ENCODE results near the gene ST3GAL6. TPM values are rescaled to one million over a fixed set of nuclear protein-coding genes. Genes with fewer than 3 reads are reported as not detected.
A peak's percentile ranks its signal among the peaks of the same experiment; 100 is the strongest.

ST3GAL6 gene
- total RNA-seq, 4 donors from 2014 or later, result 3.9 to 5.3 (median 4.4) TPM

DNA sequence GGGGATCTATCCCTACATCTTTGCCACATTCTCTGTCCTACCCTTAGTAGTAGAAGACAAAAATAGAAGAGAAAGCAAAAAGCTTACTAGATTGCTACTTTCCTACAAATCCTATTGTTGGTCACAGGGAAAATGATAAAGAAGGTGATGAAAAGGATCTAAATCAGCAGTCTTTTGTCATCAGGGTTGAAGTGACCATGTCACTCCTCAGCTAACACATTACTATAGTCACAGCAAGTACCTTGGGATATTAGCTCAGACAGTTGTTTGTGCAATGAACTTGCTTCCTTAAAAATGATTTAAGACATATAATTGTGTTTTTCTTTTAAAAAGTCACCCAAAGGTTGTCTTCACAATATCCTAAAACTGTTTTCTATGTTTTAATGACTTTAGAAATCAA, 6.3 kb downstream of the ST3GAL6 start:
- TF ChIP-seq, protein P1, sequence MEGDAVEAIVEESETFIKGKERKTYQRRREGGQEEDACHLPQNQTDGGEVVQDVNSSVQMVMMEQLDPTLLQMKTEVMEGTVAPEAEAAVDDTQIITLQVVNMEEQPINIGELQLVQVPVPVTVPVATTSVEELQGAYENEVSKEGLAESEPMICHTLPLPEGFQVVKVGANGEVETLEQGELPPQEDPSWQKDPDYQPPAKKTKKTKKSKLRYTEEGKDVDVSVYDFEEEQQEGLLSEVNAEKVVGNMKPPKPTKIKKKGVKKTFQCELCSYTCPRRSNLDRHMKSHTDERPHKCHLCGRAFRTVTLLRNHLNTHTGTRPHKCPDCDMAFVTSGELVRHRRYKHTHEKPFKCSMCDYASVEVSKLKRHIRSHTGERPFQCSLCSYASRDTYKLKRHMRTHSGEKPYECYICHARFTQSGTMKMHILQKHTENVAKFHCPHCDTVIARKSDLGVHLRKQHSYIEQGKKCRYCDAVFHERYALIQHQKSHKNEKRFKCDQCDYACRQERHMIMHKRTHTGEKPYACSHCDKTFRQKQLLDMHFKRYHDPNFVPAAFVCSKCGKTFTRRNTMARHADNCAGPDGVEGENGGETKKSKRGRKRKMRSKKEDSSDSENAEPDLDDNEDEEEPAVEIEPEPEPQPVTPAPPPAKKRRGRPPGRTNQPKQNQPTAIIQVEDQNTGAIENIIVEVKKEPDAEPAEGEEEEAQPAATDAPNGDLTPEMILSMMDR (IDR thresholded peaks at IDR 0.05), result no peak
- no peak for TF ChIP-seq POLR2A (IDR thresholded peaks at IDR 0.05)

DNA sequence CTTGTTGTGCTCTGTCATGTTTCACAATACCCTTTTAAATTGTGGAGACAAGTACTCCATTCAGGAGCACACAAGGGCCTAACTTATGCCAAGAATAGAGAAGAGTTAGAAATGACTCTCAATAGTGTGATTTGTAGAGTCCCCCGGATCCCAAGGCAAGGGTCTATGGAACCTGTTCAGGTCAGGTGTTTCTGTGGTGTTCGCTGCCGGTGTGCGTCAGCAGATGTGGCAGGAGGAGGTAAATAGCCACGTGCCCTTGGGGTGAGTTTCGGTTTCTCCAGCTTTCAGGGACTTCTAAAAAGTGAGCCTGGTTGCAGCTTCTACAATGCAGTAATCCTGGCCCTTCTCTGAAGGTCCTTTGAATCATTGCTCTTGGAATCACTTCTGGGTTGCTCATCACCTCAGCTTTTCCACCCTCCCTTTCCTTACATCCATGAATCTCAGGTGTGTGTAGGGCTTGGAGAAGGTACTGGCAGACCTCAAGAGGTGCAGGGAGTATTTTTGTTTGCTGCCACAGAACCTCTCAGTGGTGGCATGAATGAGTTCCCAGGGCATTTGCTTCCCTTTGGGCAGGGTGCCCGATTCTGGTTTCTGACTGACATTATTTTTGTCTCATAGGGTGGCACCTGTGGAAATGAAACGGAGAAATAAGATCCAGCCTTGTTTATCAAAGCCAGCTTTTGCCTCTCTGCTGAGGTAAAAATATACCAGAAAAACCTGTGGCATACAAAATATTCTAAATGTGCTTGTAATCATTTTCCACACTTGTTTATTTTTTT, 7.3 kb downstream of the ST3GAL6 start:
- no peaks in the 10 kb centered on the region for H3K9me3 ChIP-seq
- DNase-seq, result no peak
- WGBS, 2 donors, result 69 to 78% methylated on average over 4 to 8 of the region's 8 CpGs
- H3K36me3 ChIP-seq, result no peaks in the 10 kb centered on the region
- intact Hi-C loops (cut with DNase I), result no loop called here
- no peak overlapping the region for H3K4me3 ChIP-seq
- no peak for TF ChIP-seq POLR2A (IDR thresholded peaks at IDR 0.05)
- TF ChIP-seq, protein P1 (IDR thresholded peaks at IDR 0.05), result no peak
- peaks cover 0 to 9% (median 0%) of the 10 kb centered on the region in 3 donors for H3K4me1 ChIP-seq
- H3K27me3 ChIP-seq, result no peaks in the 10 kb centered on the region
- H3K27ac ChIP-seq, result no peak overlapping the region

More for the DNA sequence above, 6.3 kb downstream of the ST3GAL6 start:
- Histone ChIP-seq H3K36me3 (no peaks in the 10 kb centered on the region), H3K9me3 (no peaks in the 10 kb centered on the region), H3K27me3 (no peaks in the 10 kb centered on the region), H3K4me1 (peaks cover 0 to 19% (median 0%) of the 10 kb centered on the region in 3 donors), H3K4me3 (no peak overlapping the region), H3K27ac (peak overlapping the region in 1 of 4 donors; percentile 7)
- intact Hi-C loops (cut with DNase I), result no loop called here
- DNase-seq, result no peak

GRCh38 chr3:98772022-98772421, 8.9 kb downstream of the ST3GAL6 start:
- TF ChIP-seq, protein P1 (IDR thresholded peaks at IDR 0.05), result no peak
- no peak for TF ChIP-seq POLR2A (IDR thresholded peaks at IDR 0.05)
- 92 to 98% methylated on average over 2 of the region's 2 CpGs for WGBS, 2 donors
- Histone ChIP-seq H3K4me1 (peaks cover 0 to 6% (median 0%) of the 10 kb centered on the region in 3 donors), H3K27ac (no peak overlapping the region), H3K9me3 (no peaks in the 10 kb centered on the region), H3K36me3 (no peaks in the 10 kb centered on the region), H3K4me3 (no peak overlapping the region), H3K27me3 (no peaks in the 10 kb centered on the region)
- no peak for DNase-seq
- intact Hi-C loops (cut with DNase I), result no loop called here

- WGBS, 2 donors, result 83 to 92% methylated on average over 3 of the region's 3 CpGs
- Histone ChIP-seq H3K4me1 (peaks cover 0 to 19% (median 0%) of the 10 kb centered on the region in 3 donors), H3K27ac (no peak overlapping the region), H3K27me3 (no peaks in the 10 kb centered on the region), H3K36me3 (no peaks in the 10 kb centered on the region), H3K4me3 (no peak overlapping the region), H3K9me3 (no peaks in the 10 kb centered on the region)
- intact Hi-C loops (cut with DNase I), result no loop called here
- TF ChIP-seq, protein P1 (IDR thresholded peaks at IDR 0.05), result no peak
- TF ChIP-seq POLR2A (IDR thresholded peaks at IDR 0.05), result no peak
- no peak for DNase-seq
These were observed 12.5 kb downstream of the ST3GAL6 start for GRCh38 chr3:98775459-98776139.

DNA sequence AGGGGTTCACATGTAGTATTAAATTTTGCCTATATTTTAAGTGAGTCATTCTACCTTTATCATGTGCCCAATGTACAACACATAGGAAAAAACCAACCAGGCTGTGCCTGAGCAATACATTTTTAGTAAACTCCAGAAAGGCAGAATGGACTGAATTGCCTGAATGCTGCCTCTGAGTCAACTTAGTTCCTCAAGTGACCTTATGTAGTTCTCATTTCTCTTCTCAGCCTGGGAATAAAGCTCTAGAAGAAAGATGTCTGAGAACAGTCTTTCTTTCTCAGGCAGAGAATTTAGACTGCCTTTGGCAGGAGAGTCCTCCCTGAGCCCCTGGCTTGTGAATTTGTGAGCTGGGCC, 13.0 kb downstream of the ST3GAL6 start:
- H3K27ac ChIP-seq, result no peak overlapping the region
- no peaks in the 10 kb centered on the region for H3K9me3 ChIP-seq
- no peaks in the 10 kb centered on the region for H3K36me3 ChIP-seq
- H3K4me3 ChIP-seq, result no peak overlapping the region
- no peak for DNase-seq
- H3K4me1 ChIP-seq, result peaks cover 0 to 17% (median 0%) of the 10 kb centered on the region in 3 donors
- no peak for TF ChIP-seq POLR2A (IDR thresholded peaks at IDR 0.05)
- TF ChIP-seq, protein P1 (IDR thresholded peaks at IDR 0.05), result no peak
- intact Hi-C loops (cut with DNase I), result no loop called here
- H3K27me3 ChIP-seq, result no peaks in the 10 kb centered on the region
